A673 (cell line): ENCODE data around the gene CALHM2.

ENCODE experiments used
- CTCF ChIP-seq: fragments of 300-800, 200-600 bp; sonication (generic); conservative IDR thresholded peaks from 2 replicates; pipeline ENCODE4 v1.5.1; 2017; ENCODE audit warnings: low read depth, mild to moderate bottlenecking, antibody characterized with exemption, low read length, moderate library complexity, mixed read lengths
- EZH2 ChIP-seq: fragments of 200-600 bp; sonication (generic); IDR thresholded peaks from 2 replicates; pipeline ENCODE4 v1.6.1; 2017; ENCODE audit warnings: borderline replicate concordance, low read depth, mild to moderate bottlenecking, mixed read lengths, antibody characterized with exemption, low read length; ENCODE audit not compliant: poor library complexity, severe bottlenecking

- peak; percentile 79 for TF ChIP-seq CTCF
- TF ChIP-seq EZH2, result no peak
Measured at GRCh38 chr10:103481974-103482531, 29.9 kb upstream of the CALHM2 start.
